Naive thymus-derived CD4-positive, alpha-beta T cell (primary cell): ENCODE measurements around the gene GMDS. TPM values are rescaled to one million over a fixed set of nuclear protein-coding genes. Genes with fewer than 3 reads are reported as not detected.

Source experiments
- ATAC-seq: fragments of 150-1000 bp; cut with Tn5 transposase; 2 replicates; pipeline ENCODE4 v1.10.0; 2021; ENCODE audit warnings: mild to moderate bottlenecking, moderate library complexity
- CTCF ChIA-PET: fragments of 350-600 bp; sonication (Branson Sonifier 250); formaldehyde crosslinking; loops from one replicate; lab custom pipeline; 2021; ENCODE audit warnings: antibody characterized with exemption; lab: Charles Lee
- POLR2A ChIA-PET: fragments of 350-600 bp; sonication (Branson Sonifier 250); formaldehyde crosslinking; loops from one replicate; lab custom pipeline; 2021; ENCODE audit warnings: antibody characterized with exemption, inconsistent platforms; lab: Charles Lee
- DNase-seq, 9 donors: peaks; one replicate each; pipeline versions ENCODE4 v3.0.0 to v3.0.0-alpha.2; 2020 to 2022; ENCODE audit warnings: mixed read lengths in 1 of 9
- H3K27ac ChIP-seq: one replicate; pipeline ENCODE4 v1.7.0; 2013; ENCODE audit warnings: mild to moderate bottlenecking, low read depth, low read length, moderate library complexity
- H3K27me3 ChIP-seq, 2 donors: one replicate each; pipeline ENCODE4 v1.7.0; 2013; ENCODE audit warnings: low read length in 2 of 2, mild to moderate bottlenecking in 2 of 2, moderate library complexity in 2 of 2; ENCODE audit not compliant: control insufficient read depth in 2 of 2, insufficient read depth in 2 of 2
- H3K36me3 ChIP-seq, 3 experiments: 1 replicate in 2 of 3; 2 replicates in 1 of 3; pipeline ENCODE4 v1.7.0; 2013; ENCODE audit warnings: low read length in 3 of 3, mild to moderate bottlenecking in 3 of 3, moderate library complexity in 1 of 3; ENCODE audit not compliant: insufficient read depth in 3 of 3, control insufficient read depth in 2 of 3
- H3K4me1 ChIP-seq, 2 donors: one replicate each; pipeline ENCODE4 v1.7.0; 2013; ENCODE audit warnings: low read length in 2 of 2, mild to moderate bottlenecking in 2 of 2, moderate library complexity in 1 of 2; ENCODE audit not compliant: control insufficient read depth in 2 of 2, insufficient read depth in 2 of 2
- H3K4me3 ChIP-seq: 2 replicates; pipeline ENCODE4 v1.7.0; 2013; ENCODE audit warnings: mild to moderate bottlenecking, low read length
- H3K9me3 ChIP-seq, 3 experiments: 1 replicate in 2 of 3; 2 replicates in 1 of 3; pipeline ENCODE4 v1.7.0; 2013; ENCODE audit warnings: low read length in 3 of 3; ENCODE audit not compliant: control insufficient read depth in 2 of 3
- H3K27ac Mint-ChIP-seq, 9 donors: one replicate each; pipeline ENCODE4 v1.8.0; 2020 to 2022; ENCODE audit warnings: mixed read lengths in 9 of 9, mild to moderate bottlenecking in 8 of 9, moderate library complexity in 5 of 9, inconsistent platforms in 2 of 9
- H3K27me3 Mint-ChIP-seq, 5 donors: one replicate each; pipeline ENCODE4 v1.8.0; 2021 to 2022; ENCODE audit warnings: mixed read lengths in 5 of 5, mild to moderate bottlenecking in 1 of 5
- H3K36me3 Mint-ChIP-seq, 5 donors: one replicate each; pipeline ENCODE4 v1.8.0; 2020 to 2022; ENCODE audit warnings: mixed read lengths in 5 of 5, mild to moderate bottlenecking in 3 of 5, inconsistent platforms in 1 of 5
- H3K4me1 Mint-ChIP-seq, 7 donors: one replicate each; pipeline ENCODE4 v1.8.0; 2020 to 2022; ENCODE audit warnings: mixed read lengths in 7 of 7, mild to moderate bottlenecking in 3 of 7, inconsistent platforms in 1 of 7
- H3K4me3 Mint-ChIP-seq, 10 donors: one replicate each; pipeline ENCODE4 v1.8.0; 2020 to 2022; ENCODE audit warnings: mild to moderate bottlenecking in 10 of 10, mixed read lengths in 10 of 10, moderate library complexity in 6 of 10, inconsistent platforms in 2 of 10
- H3K9me3 Mint-ChIP-seq, 11 donors: one replicate each; pipeline ENCODE4 v1.8.0; 2020 to 2022; ENCODE audit warnings: mixed read lengths in 11 of 11, mild to moderate bottlenecking in 4 of 11, inconsistent platforms in 1 of 11, moderate library complexity in 1 of 11
- intact Hi-C, 2 donors: fragments of 100-400 bp; cut with micrococcal nuclease; formaldehyde crosslinking; loops; one replicate each; pipeline ENCODE4 v1.15.1; 2023
- polyA plus RNA-seq, 2 donors: library from polyadenylated mRNA; unstranded; fragments of 300-500 nt; fragmentation: Illumina TruSeq; gene quantifications; one replicate each; pipeline ENCODE4 v1.2.3, GENCODE V29; 2021
- total RNA-seq, 6 experiments: library from RNA in 5 of 6; stranded (reverse) in 5 of 6; gene quantifications; 1 replicate in 5 of 6; 2 replicates in 1 of 6; pipeline ENCODE4 v1.2.3 and lab custom pipeline; 2021 to 2026

GMDS gene
- total and polyA plus RNA-seq, 7 experiments from 2014 or later = 12.7 to 33.9 (median 18.3) TPM

GRCh38 chr6:1705183-1705582 lies 540.2 kb downstream of the GMDS start:
- intact Hi-C loops = no loop called here
- POLR2A ChIA-PET = no interaction called here
- Mint-ChIP-seq H3K27ac (no peak overlapping the region), H3K4me1 (peaks cover 0 to 3% (median 0%) of the 10 kb centered on the region in 7 donors), H3K9me3 (no peaks in the 10 kb centered on the region), H3K27me3 (no peaks in the 10 kb centered on the region), H3K4me3 (no peak overlapping the region), H3K36me3 (peaks cover 0 to 7% (median 0%) of the 10 kb centered on the region in 5 donors)
- Histone ChIP-seq H3K27ac (no peak overlapping the region), H3K4me1 (no peaks in the 10 kb centered on the region), H3K27me3 (no peaks in the 10 kb centered on the region), H3K9me3 (no peaks in the 10 kb centered on the region), H3K4me3 (no peak overlapping the region), H3K36me3 (no peaks in the 10 kb centered on the region)
- DNase-seq (no peak), ATAC-seq (no peak)
- CTCF ChIA-PET = no interaction called here

DNA sequence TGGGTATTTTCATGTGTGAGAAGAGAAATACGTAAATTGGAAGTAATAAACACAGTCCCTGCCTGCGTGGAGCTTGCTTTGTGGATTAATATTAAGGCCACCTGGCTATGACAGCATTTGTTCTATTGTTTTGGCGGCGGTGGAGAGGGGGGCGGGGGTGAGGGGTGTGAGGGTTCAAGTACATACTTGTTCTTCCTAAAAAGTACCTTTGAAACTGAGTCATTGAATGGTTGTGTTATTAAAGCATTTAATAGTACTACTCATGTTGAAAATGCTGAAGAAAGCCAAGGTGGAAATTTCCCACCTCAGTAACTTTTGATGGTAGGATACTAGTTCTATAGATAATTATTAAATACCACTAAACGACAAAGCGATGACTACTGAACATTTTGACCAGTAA lies 540.7 kb downstream of the GMDS start:
- DNase-seq (no peak), ATAC-seq (no peak)
- H3K4me1 Mint-ChIP-seq = peaks cover 0 to 3% (median 0%) of the 10 kb centered on the region in 7 donors
- H3K9me3 Mint-ChIP-seq = no peaks in the 10 kb centered on the region
- Histone ChIP-seq H3K27me3 (no peaks in the 10 kb centered on the region), H3K4me1 (no peaks in the 10 kb centered on the region), H3K36me3 (no peaks in the 10 kb centered on the region), H3K27ac (no peak overlapping the region), H3K9me3 (no peaks in the 10 kb centered on the region), H3K4me3 (no peak overlapping the region)
- no peaks in the 10 kb centered on the region for H3K27me3 Mint-ChIP-seq
- peaks cover 0 to 7% (median 0%) of the 10 kb centered on the region in 5 donors for H3K36me3 Mint-ChIP-seq
- no peak overlapping the region for H3K27ac Mint-ChIP-seq
- intact Hi-C loops = no loop called here
- CTCF ChIA-PET = no interaction called here
- no peak overlapping the region for H3K4me3 Mint-ChIP-seq
- POLR2A ChIA-PET = no interaction called here

DNA sequence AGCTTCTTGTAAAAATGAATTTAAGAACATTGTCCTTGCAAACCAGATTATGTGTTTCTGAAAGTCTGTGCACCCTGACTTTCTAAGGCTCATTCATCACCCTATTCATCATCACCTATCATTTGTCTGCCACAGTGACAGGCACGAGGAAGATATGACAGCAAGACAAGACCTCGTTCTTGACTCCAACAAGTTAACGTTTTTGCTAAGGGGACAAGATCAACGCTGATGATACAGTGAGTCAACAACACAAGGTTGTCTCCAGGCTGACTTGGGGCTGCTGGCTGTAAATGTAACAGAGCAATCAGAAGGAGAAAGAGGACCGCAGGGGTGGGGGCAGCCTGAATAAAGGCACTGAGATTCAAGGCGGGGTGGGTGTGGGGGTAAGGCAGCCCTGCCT lies 541.5 kb downstream of the GMDS start:
- ChIA-PET CTCF (no interaction called here), POLR2A (no interaction called here)
- H3K36me3 ChIP-seq = no peaks in the 10 kb centered on the region
- intact Hi-C loops = no loop called here
- ATAC-seq = no peak
- no peak overlapping the region for H3K4me3 ChIP-seq
- Mint-ChIP-seq H3K36me3 (peaks cover 0 to 9% (median 0%) of the 10 kb centered on the region in 5 donors), H3K9me3 (no peaks in the 10 kb centered on the region), H3K4me1 (peaks cover 0 to 4% (median 0%) of the 10 kb centered on the region in 7 donors), H3K4me3 (no peak overlapping the region), H3K27me3 (no peaks in the 10 kb centered on the region), H3K27ac (no peak overlapping the region)
- no peak overlapping the region for H3K27ac ChIP-seq
- no peaks in the 10 kb centered on the region for H3K4me1 ChIP-seq
- no peaks in the 10 kb centered on the region for H3K9me3 ChIP-seq
- H3K27me3 ChIP-seq = no peaks in the 10 kb centered on the region
- DNase-seq = no peak

DNA sequence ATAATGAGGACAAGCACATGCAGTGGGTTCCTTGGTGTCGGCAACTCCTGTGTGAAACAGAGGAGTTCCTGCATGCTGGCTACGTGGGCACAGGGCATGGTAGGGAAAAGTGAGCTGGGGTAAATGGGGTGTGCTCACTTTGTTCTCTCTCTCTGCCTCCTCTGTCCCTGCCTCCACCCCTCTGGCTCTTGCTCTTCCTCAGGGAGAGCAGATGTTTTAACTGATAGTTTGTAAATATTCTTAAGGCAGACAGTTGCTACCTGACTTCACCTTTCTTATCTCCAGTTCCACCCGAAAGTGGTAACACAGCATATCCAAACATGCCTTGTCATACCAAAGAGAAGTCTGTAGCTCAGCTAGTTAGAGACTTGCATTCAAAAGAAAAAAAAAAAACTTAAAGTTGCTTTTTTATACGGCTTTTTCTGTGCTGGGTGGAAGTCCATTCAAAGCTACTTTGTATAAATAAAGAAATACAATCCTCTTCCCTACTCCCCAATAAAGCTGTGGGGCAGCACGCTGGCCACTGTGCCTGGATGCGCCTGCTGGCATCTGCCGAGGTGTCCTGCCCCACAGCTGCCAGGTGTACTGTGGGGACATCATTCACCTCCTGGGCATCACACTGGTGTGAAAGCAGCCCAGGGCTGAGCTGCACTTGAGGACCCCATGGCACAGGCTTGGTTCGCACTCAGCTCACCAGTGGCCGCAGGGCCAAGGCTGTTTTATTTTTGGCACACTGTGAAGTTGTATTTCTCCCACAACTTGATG lies 542.1 kb downstream of the GMDS start:
- no peaks in the 10 kb centered on the region for H3K4me1 ChIP-seq
- H3K9me3 Mint-ChIP-seq = no peaks in the 10 kb centered on the region
- no peak overlapping the region for H3K4me3 ChIP-seq
- no peak for ATAC-seq
- no peak overlapping the region for H3K4me3 Mint-ChIP-seq
- ChIA-PET POLR2A (no interaction called here), CTCF (interaction anchor here (0.6 kb wide), 1 partner anchor 168 kb away, joined by 3 read pairs; no protein-coding TSS in a partner anchor)
- H3K27ac ChIP-seq = no peak overlapping the region
- peaks cover 0 to 5% (median 0%) of the 10 kb centered on the region in 7 donors for H3K4me1 Mint-ChIP-seq
- no peaks in the 10 kb centered on the region for H3K36me3 ChIP-seq
- H3K9me3 ChIP-seq = no peaks in the 10 kb centered on the region
- no peak overlapping the region for H3K27ac Mint-ChIP-seq
- no peak for DNase-seq
- no peaks in the 10 kb centered on the region for H3K27me3 Mint-ChIP-seq
- intact Hi-C loops = no loop called here
- peaks cover 0 to 11% (median 0%) of the 10 kb centered on the region in 5 donors for H3K36me3 Mint-ChIP-seq
- no peaks in the 10 kb centered on the region for H3K27me3 ChIP-seq

- no peak overlapping the region for H3K27ac Mint-ChIP-seq
- Histone ChIP-seq H3K4me3 (no peak overlapping the region), H3K36me3 (no peaks in the 10 kb centered on the region), H3K9me3 (no peaks in the 10 kb centered on the region), H3K27ac (no peak overlapping the region), H3K4me1 (no peaks in the 10 kb centered on the region), H3K27me3 (no peaks in the 10 kb centered on the region)
- intact Hi-C loops = no loop called here
- H3K36me3 Mint-ChIP-seq = peaks cover 0 to 17% (median 0%) of the 10 kb centered on the region in 5 donors
- peaks cover 0 to 5% (median 0%) of the 10 kb centered on the region in 7 donors for H3K4me1 Mint-ChIP-seq
- ATAC-seq = no peak
- H3K9me3 Mint-ChIP-seq = no peaks in the 10 kb centered on the region
- CTCF ChIA-PET = interaction anchor here (0.6 kb wide), 1 partner anchor 168 kb away, joined by 3 read pairs; no protein-coding TSS in a partner anchor
- no peaks in the 10 kb centered on the region for H3K27me3 Mint-ChIP-seq
- POLR2A ChIA-PET = no interaction called here
- H3K4me3 Mint-ChIP-seq = no peak overlapping the region
- no peak for DNase-seq
Observed at GRCh38 chr6:1702580-1703051, 542.8 kb downstream of the GMDS start.

DNA sequence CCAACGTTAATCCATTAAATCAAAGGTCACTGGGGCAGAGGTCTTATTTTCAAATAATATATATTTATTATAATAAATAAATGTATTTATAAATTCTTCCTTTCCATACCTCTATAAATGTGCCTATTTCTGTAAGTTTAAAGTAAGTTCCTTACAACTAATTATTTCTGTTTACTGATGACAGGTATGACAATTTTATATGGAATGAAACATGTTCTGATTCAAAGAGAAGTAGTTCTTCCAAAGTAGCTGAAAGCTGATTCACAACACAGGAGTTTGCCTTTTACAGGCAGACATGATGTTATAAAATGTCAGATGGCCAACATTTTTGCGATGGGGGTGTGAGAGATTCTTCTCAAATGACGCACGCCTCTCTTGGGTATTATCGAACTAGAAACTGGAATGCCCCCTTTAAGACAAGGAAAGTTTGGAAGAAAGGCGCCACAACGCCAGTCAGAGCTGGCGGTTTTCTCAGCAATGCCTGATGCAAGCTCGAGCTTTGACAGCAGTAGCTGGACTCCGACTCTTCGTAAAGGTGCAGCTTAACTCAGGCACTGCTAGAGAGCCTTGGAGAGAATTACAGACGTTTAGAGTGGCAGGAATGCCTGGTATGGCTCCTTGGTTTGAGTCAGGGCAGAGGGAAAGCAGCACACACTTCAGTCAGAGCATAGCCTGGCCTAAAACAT lies 543.6 kb downstream of the GMDS start:
- no peaks in the 10 kb centered on the region for H3K4me1 ChIP-seq
- no peak overlapping the region for H3K27ac ChIP-seq
- peaks cover 0 to 5% (median 0%) of the 10 kb centered on the region in 7 donors for H3K4me1 Mint-ChIP-seq
- no peaks in the 10 kb centered on the region for H3K27me3 Mint-ChIP-seq
- intact Hi-C loops = no loop called here
- ATAC-seq (no peak), DNase-seq (no peak)
- no peaks in the 10 kb centered on the region for H3K9me3 Mint-ChIP-seq
- H3K4me3 Mint-ChIP-seq = no peak overlapping the region
- no peak overlapping the region for H3K4me3 ChIP-seq
- no peaks in the 10 kb centered on the region for H3K27me3 ChIP-seq
- H3K36me3 Mint-ChIP-seq = peaks cover 0 to 21% (median 0%) of the 10 kb centered on the region in 5 donors
- H3K27ac Mint-ChIP-seq = no peak overlapping the region
- ChIA-PET POLR2A (no interaction called here), CTCF (no interaction called here)
- no peaks in the 10 kb centered on the region for H3K9me3 ChIP-seq
- H3K36me3 ChIP-seq = no peaks in the 10 kb centered on the region
